Measurements from ENCODE around the gene IRAK3.

DNA sequence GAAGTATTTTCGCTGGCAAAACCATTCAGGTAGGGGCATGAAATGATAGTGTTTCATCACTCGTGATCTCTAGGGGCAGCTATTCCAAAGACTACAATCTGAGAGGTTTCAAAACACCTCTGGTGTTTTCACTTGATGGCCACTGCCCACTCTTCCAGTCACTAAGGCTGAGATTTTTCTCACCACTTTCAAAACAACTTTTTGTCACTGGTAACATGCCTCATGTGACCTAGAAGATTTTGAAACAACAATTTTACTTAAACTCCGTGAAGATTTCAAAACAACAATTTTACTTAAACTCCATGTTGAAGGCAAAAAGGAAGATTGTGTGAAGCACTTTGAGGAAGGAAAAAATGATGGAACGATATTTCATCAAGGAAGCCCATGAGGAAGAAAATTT, 1.2 kb upstream of the IRAK3 start:
- no peak for TF ChIP-seq CTCF (IDR thresholded peaks at IDR 0.05 in 4 of 5, conservative IDR thresholded peaks at IDR 0.05 in 1 of 5)
- TF ChIP-seq POLR2A (IDR thresholded peaks at IDR 0.05): no peak

Measured in gastrocnemius medialis (tissue), 4 donors.